Measurements from ENCODE around the gene DMGDH. TPM values are rescaled to one million over a fixed set of nuclear protein-coding genes. Genes with fewer than 3 reads are reported as not detected.

Gene DMGDH
- total RNA-seq, 2 experiments from 2014 or later = not detected

- Mint-ChIP-seq H3K9me3 (no peaks in the 10 kb centered on the region), H3K27ac (no peak overlapping the region), H3K4me1 (no peaks in the 10 kb centered on the region), H3K4me3 (no peak overlapping the region), H3K27me3 (no peaks in the 10 kb centered on the region), H3K36me3 (ENCODE audit: low read depth) (no peaks in the 10 kb centered on the region)
- CTCF ChIA-PET = no interaction called here
- DNase-seq = no peak
- POLR2A ChIA-PET = no interaction called here
These were observed 16.6 kb upstream of the DMGDH start for GRCh38 chr5:79086116-79086515.

GRCh38 chr5:79081779-79082178 lies 12.3 kb upstream of the DMGDH start:
- Mint-ChIP-seq H3K27me3 (no peaks in the 10 kb centered on the region), H3K27ac (no peak overlapping the region), H3K36me3 (ENCODE audit: low read depth) (no peaks in the 10 kb centered on the region), H3K9me3 (no peaks in the 10 kb centered on the region), H3K4me3 (no peak overlapping the region), H3K4me1 (no peaks in the 10 kb centered on the region)
- DNase-seq = no peak
- ChIA-PET CTCF (no interaction called here), POLR2A (no interaction called here)

- H3K27ac Mint-ChIP-seq = no peak overlapping the region
- H3K27me3 Mint-ChIP-seq = no peaks in the 10 kb centered on the region
- ChIA-PET POLR2A (no interaction called here), CTCF (no interaction called here)
- no peaks in the 10 kb centered on the region for H3K9me3 Mint-ChIP-seq
- H3K4me1 Mint-ChIP-seq = no peaks in the 10 kb centered on the region
- no peaks in the 10 kb centered on the region for H3K36me3 Mint-ChIP-seq (ENCODE audit: low read depth)
- H3K4me3 Mint-ChIP-seq = no peak overlapping the region
- no peak for DNase-seq
These were observed 11.3 kb upstream of the DMGDH start for GRCh38 chr5:79080804-79081203.

- Mint-ChIP-seq H3K4me1 (no peaks in the 10 kb centered on the region), H3K27ac (no peak overlapping the region), H3K9me3 (no peaks in the 10 kb centered on the region), H3K36me3 (ENCODE audit: low read depth) (no peaks in the 10 kb centered on the region), H3K4me3 (no peak overlapping the region), H3K27me3 (peaks cover 2% of the 10 kb centered on the region)
- ChIA-PET POLR2A (no interaction called here), CTCF (interaction anchor here (1.0 kb wide), 1 partner anchor 11 kb away, joined by 3 read pairs; no protein-coding TSS in a partner anchor)
- no peak for DNase-seq
These were observed 8.3 kb upstream of the DMGDH start for GRCh38 chr5:79077680-79078365.

- ChIA-PET CTCF (no interaction called here), POLR2A (no interaction called here)
- Mint-ChIP-seq H3K4me3 (no peak overlapping the region), H3K4me1 (no peaks in the 10 kb centered on the region), H3K27me3 (peaks cover 9% of the 10 kb centered on the region), H3K9me3 (peaks cover 2% of the 10 kb centered on the region), H3K27ac (no peak overlapping the region), H3K36me3 (ENCODE audit: low read depth) (no peaks in the 10 kb centered on the region)
- DNase-seq = no peak
These were observed 7.3 kb upstream of the DMGDH start for GRCh38 chr5:79076819-79077218.

- no peaks in the 10 kb centered on the region for H3K4me1 Mint-ChIP-seq
- H3K36me3 Mint-ChIP-seq (ENCODE audit: low read depth) = no peaks in the 10 kb centered on the region
- H3K4me3 Mint-ChIP-seq = no peak overlapping the region
- H3K27ac Mint-ChIP-seq = no peak overlapping the region
- ChIA-PET POLR2A (no interaction called here), CTCF (no interaction called here)
- peaks cover 2% of the 10 kb centered on the region for H3K9me3 Mint-ChIP-seq
- H3K27me3 Mint-ChIP-seq = peaks cover 18% of the 10 kb centered on the region
- DNase-seq = no peak
These were observed 6.4 kb upstream of the DMGDH start for GRCh38 chr5:79075646-79076426.

- POLR2A ChIA-PET = no interaction called here
These were observed 5.2 kb upstream of the DMGDH start for GRCh38 chr5:79074641-79075040.

GRCh38 chr5:79070350-79070667 lies 835 bp upstream of the DMGDH start:
- H3K27me3 Mint-ChIP-seq = peaks cover 46% of the 10 kb centered on the region
- H3K4me1 Mint-ChIP-seq = peaks cover 3% of the 10 kb centered on the region
- CTCF ChIA-PET = no interaction called here
- H3K4me3 Mint-ChIP-seq = no peak overlapping the region
- H3K27ac Mint-ChIP-seq = no peak overlapping the region
- DNase-seq = no peak
- POLR2A ChIA-PET = no interaction called here
- peaks cover 2% of the 10 kb centered on the region for H3K9me3 Mint-ChIP-seq
- H3K36me3 Mint-ChIP-seq (ENCODE audit: low read depth) = no peaks in the 10 kb centered on the region

More at GRCh38 chr5:79074641-79075040, 5.2 kb upstream of the DMGDH start:
- H3K9me3 Mint-ChIP-seq = peaks cover 2% of the 10 kb centered on the region
- CTCF ChIA-PET = interaction anchor here (1.6 kb wide), 1 partner anchor 14 kb away, joined by 5 read pairs; no protein-coding TSS in a partner anchor
- peaks cover 3% of the 10 kb centered on the region for H3K4me1 Mint-ChIP-seq
- H3K4me3 Mint-ChIP-seq = no peak overlapping the region
- no peak overlapping the region for H3K27ac Mint-ChIP-seq
- peaks cover 27% of the 10 kb centered on the region for H3K27me3 Mint-ChIP-seq
- no peak for DNase-seq
- H3K36me3 Mint-ChIP-seq (ENCODE audit: low read depth) = no peaks in the 10 kb centered on the region

GRCh38 chr5:79062436-79062835 lies 7.0 kb downstream of the DMGDH start:
- Mint-ChIP-seq H3K4me3 (no peak overlapping the region), H3K36me3 (ENCODE audit: low read depth) (no peaks in the 10 kb centered on the region), H3K27ac (no peak overlapping the region), H3K4me1 (no peaks in the 10 kb centered on the region), H3K9me3 (no peaks in the 10 kb centered on the region), H3K27me3 (peaks cover 15% of the 10 kb centered on the region)
- CTCF ChIA-PET = no interaction called here
- POLR2A ChIA-PET = no interaction called here
- DNase-seq = no peak

GRCh38 chr5:79059674-79060073 lies 9.8 kb downstream of the DMGDH start:
- Mint-ChIP-seq H3K27me3 (peaks cover 15% of the 10 kb centered on the region), H3K27ac (no peak overlapping the region), H3K4me3 (no peak overlapping the region), H3K36me3 (ENCODE audit: low read depth) (no peaks in the 10 kb centered on the region), H3K4me1 (no peaks in the 10 kb centered on the region), H3K9me3 (no peaks in the 10 kb centered on the region)
- POLR2A ChIA-PET = no interaction called here
- DNase-seq = no peak
- CTCF ChIA-PET = interaction anchor here (0.6 to 1.3 kb wide), 3 partner anchors 15 to 121 kb away, joined by 3 to 5 read pairs (median 4); no protein-coding TSS in a partner anchor

GRCh38 chr5:79056847-79057246 lies 12.6 kb downstream of the DMGDH start:
- Mint-ChIP-seq H3K4me1 (no peaks in the 10 kb centered on the region), H3K36me3 (ENCODE audit: low read depth) (no peaks in the 10 kb centered on the region), H3K27ac (no peak overlapping the region), H3K4me3 (no peak overlapping the region), H3K9me3 (no peaks in the 10 kb centered on the region), H3K27me3 (peaks cover 18% of the 10 kb centered on the region)
- CTCF ChIA-PET = interaction anchor here (0.9 kb wide), 1 partner anchor 34 kb away, joined by 3 read pairs; no protein-coding TSS in a partner anchor
- POLR2A ChIA-PET = no interaction called here
- no peak for DNase-seq

GRCh38 chr5:79055017-79055416 lies 14.5 kb downstream of the DMGDH start:
- CTCF ChIA-PET = no interaction called here
- Mint-ChIP-seq H3K36me3 (ENCODE audit: low read depth) (no peaks in the 10 kb centered on the region), H3K27me3 (peaks cover 15% of the 10 kb centered on the region), H3K9me3 (peaks cover 2% of the 10 kb centered on the region), H3K4me3 (no peak overlapping the region), H3K27ac (no peak overlapping the region), H3K4me1 (no peaks in the 10 kb centered on the region)
- POLR2A ChIA-PET = no interaction called here
- no peak for DNase-seq

- H3K9me3 Mint-ChIP-seq = peaks cover 2% of the 10 kb centered on the region
- ChIA-PET CTCF (interaction anchor here (1.1 kb wide), 1 partner anchor 19 kb away, joined by 3 read pairs; no protein-coding TSS in a partner anchor), POLR2A (interaction anchor here (0.6 kb wide), 1 partner anchor 55 kb away, joined by 3 read pairs; no protein-coding TSS in a partner anchor)
- H3K4me1 Mint-ChIP-seq = no peaks in the 10 kb centered on the region
- H3K27me3 Mint-ChIP-seq = peaks cover 18% of the 10 kb centered on the region
- no peaks in the 10 kb centered on the region for H3K36me3 Mint-ChIP-seq (ENCODE audit: low read depth)
- H3K4me3 Mint-ChIP-seq = no peak overlapping the region
- no peak for DNase-seq
- no peak overlapping the region for H3K27ac Mint-ChIP-seq
These were observed 16.2 kb downstream of the DMGDH start for GRCh38 chr5:79053321-79053720.

Data from activated CD4-positive, alpha-beta T cell treated with anti-CD3 and anti-CD28 coated beads, Interleukin-2, amount 10 ng/mL, durations not matched to agents 7 days and 5 days (primary cell).